ENCODE measurements around the gene BMPER. TPM values are rescaled to one million over a fixed set of nuclear protein-coding genes. Genes with fewer than 3 reads are reported as not detected.
A peak's percentile ranks its signal among the peaks of the same experiment; 100 is the strongest.

BMPER gene
- total RNA-seq, 1 experiment from 2014 or later, result not detected

GRCh38 chr7:33888166-33888565 is 17.2 kb upstream of the BMPER start:
- no peak for DNase-seq (ENCODE audit: low spot score)

GRCh38 chr7:33892945-33893344 is 12.4 kb upstream of the BMPER start:
- DNase-seq (ENCODE audit: low spot score), result no peak

GRCh38 chr7:33893377-33893776 is 12.0 kb upstream of the BMPER start:
- no peak for DNase-seq (ENCODE audit: low spot score)

GRCh38 chr7:33895025-33895804 is 10.1 kb upstream of the BMPER start:
- DNase-seq (ENCODE audit: low spot score), result peak; percentile 78

GRCh38 chr7:33900501-33900900 is 4.8 kb upstream of the BMPER start:
- no peak for DNase-seq (ENCODE audit: low spot score)

GRCh38 chr7:33901199-33901598 is 4.1 kb upstream of the BMPER start:
- DNase-seq (ENCODE audit: low spot score), result no peak

- DNase-seq (ENCODE audit: low spot score), result no peak
These were observed 3.5 kb upstream of the BMPER start for GRCh38 chr7:33901847-33902246.

- DNase-seq (ENCODE audit: low spot score), result no peak
These were observed 2.6 kb upstream of the BMPER start for GRCh38 chr7:33902746-33903145.

GRCh38 chr7:33903791-33904680 is 1.3 kb upstream of the BMPER start:
- DNase-seq (ENCODE audit: low spot score), result no peak

GRCh38 chr7:33904681-33905388 is 504 bp upstream of the BMPER start:
- no peak for DNase-seq (ENCODE audit: low spot score)

GRCh38 chr7:33906697-33907096 is 1.4 kb downstream of the BMPER start:
- no peak for DNase-seq (ENCODE audit: low spot score)

- DNase-seq (ENCODE audit: low spot score), result no peak
These were observed 2.3 kb downstream of the BMPER start for GRCh38 chr7:33907625-33908024.

GRCh38 chr7:33909318-33909717 is 4.0 kb downstream of the BMPER start:
- DNase-seq (ENCODE audit: low spot score), result no peak

- no peak for DNase-seq (ENCODE audit: low spot score)
These were observed 4.4 kb downstream of the BMPER start for GRCh38 chr7:33909755-33910154.

GRCh38 chr7:33910756-33911155 is 5.4 kb downstream of the BMPER start:
- no peak for DNase-seq (ENCODE audit: low spot score)

GRCh38 chr7:33916357-33917081 is 11.2 kb downstream of the BMPER start:
- DNase-seq (ENCODE audit: low spot score), result no peak

- no peak for DNase-seq (ENCODE audit: low spot score)
These were observed 12.3 kb downstream of the BMPER start for GRCh38 chr7:33917661-33918060.

GRCh38 chr7:33918438-33919143 is 13.3 kb downstream of the BMPER start:
- DNase-seq (ENCODE audit: low spot score), result no peak

- DNase-seq (ENCODE audit: low spot score), result no peak
These were observed 14.1 kb downstream of the BMPER start for GRCh38 chr7:33919449-33919848.

GRCh38 chr7:33921216-33921938 is 16.0 kb downstream of the BMPER start:
- no peak for DNase-seq (ENCODE audit: low spot score)
